Measurements from ENCODE around the gene KRTAP13-1.

The KRTAP13-1 gene

GRCh38 chr21:30395731-30396130 lies at the start of gene KRTAP13-1:
TSS of gene KRTAP13-1 (plus strand) at chr21:30396031. CDS start at chr21:30396087, 56 bp downstream.
- H3K4me3 ChIP-seq (ENCODE audit: low read depth, low read length): no peak within 1 kb of the TSS
- in situ Hi-C loops (cut with HindIII; ENCODE audit: low pct_ligation_motif_present, low sequenced_read_pairs): no loop called here
- H3K36me3 ChIP-seq (replicated peaks): no peaks in the 10 kb centered on the region
- H3K27me3 ChIP-seq (replicated peaks): no peaks in the 10 kb centered on the region
- TF ChIP-seq CTCF (IDR thresholded peaks at IDR 0.05; ENCODE audit: low read depth, low read length, missing control alignments): no peak
- no peak for DNase-seq
- no peak within 1 kb of the TSS for H3K27ac ChIP-seq

GRCh38 chr21:30348506-30348905 lies 47.3 kb upstream of the KRTAP13-1 start, which contains the start of gene KRTAP23-1:
TSS of gene KRTAP23-1 (minus strand) at chr21:30348606. CDS start at chr21:30348606, 0 bp downstream.
- no peak for TF ChIP-seq CTCF (IDR thresholded peaks at IDR 0.05; ENCODE audit: low read depth, low read length, missing control alignments)
- no peak for DNase-seq
- Histone ChIP-seq H3K36me3 (replicated peaks) (no peaks in the 10 kb centered on the region), H3K27ac (no peak within 1 kb of the TSS), H3K4me3 (ENCODE audit: low read depth, low read length) (no peak within 1 kb of the TSS), H3K27me3 (replicated peaks) (no peaks in the 10 kb centered on the region)
- in situ Hi-C loops (cut with HindIII; ENCODE audit: low pct_ligation_motif_present, low sequenced_read_pairs): no loop called here

- Histone ChIP-seq H3K27ac (no peak overlapping the region), H3K27me3 (replicated peaks) (no peaks in the 10 kb centered on the region), H3K4me3 (ENCODE audit: low read depth, low read length) (no peak overlapping the region), H3K36me3 (replicated peaks) (no peaks in the 10 kb centered on the region)
- no peak for DNase-seq
- TF ChIP-seq CTCF (IDR thresholded peaks at IDR 0.05; ENCODE audit: low read depth, low read length, missing control alignments): no peak
- in situ Hi-C loops (cut with HindIII; ENCODE audit: low pct_ligation_motif_present, low sequenced_read_pairs): no loop called here
Measured at GRCh38 chr21:30349572-30349971, 46.3 kb upstream of the KRTAP13-1 start.

GRCh38 chr21:30351534-30351933 lies 44.3 kb upstream of the KRTAP13-1 start:
- TF ChIP-seq CTCF (IDR thresholded peaks at IDR 0.05; ENCODE audit: low read depth, low read length, missing control alignments): no peak
- Histone ChIP-seq H3K27me3 (replicated peaks) (no peaks in the 10 kb centered on the region), H3K27ac (no peak overlapping the region), H3K4me3 (ENCODE audit: low read depth, low read length) (no peak overlapping the region), H3K36me3 (replicated peaks) (no peaks in the 10 kb centered on the region)
- no peak for DNase-seq
- in situ Hi-C loops (cut with HindIII; ENCODE audit: low pct_ligation_motif_present, low sequenced_read_pairs): no loop called here

GRCh38 chr21:30354308-30355005 lies 41.4 kb upstream of the KRTAP13-1 start:
- H3K27ac ChIP-seq: no peak overlapping the region
- in situ Hi-C loops (cut with HindIII; ENCODE audit: low pct_ligation_motif_present, low sequenced_read_pairs): no loop called here

More at GRCh38 chr21:30354308-30355005, 41.4 kb upstream of the KRTAP13-1 start:
- no peak for TF ChIP-seq CTCF (IDR thresholded peaks at IDR 0.05; ENCODE audit: low read depth, low read length, missing control alignments)
- Histone ChIP-seq H3K27me3 (replicated peaks) (no peaks in the 10 kb centered on the region), H3K4me3 (ENCODE audit: low read depth, low read length) (no peak overlapping the region), H3K36me3 (replicated peaks) (no peaks in the 10 kb centered on the region)
- DNase-seq: no peak
